Fibroblast of villous mesenchyme (primary cell): ENCODE measurements around the gene COL2A1. TPM values are rescaled to one million over a fixed set of nuclear protein-coding genes. Genes with fewer than 3 reads are reported as not detected.

ENCODE experiments used
- DNase-seq: peaks from one replicate; pipeline ENCODE4 v3.0.0-alpha.2; 2010; ENCODE audit warnings: low read depth
- H3K4me3 ChIP-seq: 2 replicates; pipeline ENCODE4 v1.5.1; 2011; ENCODE audit warnings: low read depth, mild to moderate bottlenecking, low read length
- CTCF ChIP-seq: IDR thresholded peaks from 2 replicates; pipeline ENCODE4 v1.5.1; 2012; ENCODE audit warnings: low read depth, mild to moderate bottlenecking, low read length; ENCODE audit not compliant: insufficient read depth
- total RNA-seq: library from RNA; depleted of rRNA; stranded (reverse); fragments of >200 nt; gene quantifications from 2 replicates; pipeline ENCODE4 v1.2.3, GENCODE V29; 2012

The COL2A1 gene
- total RNA-seq, 1 donor: under 0.01 TPM

- no peak for TF ChIP-seq CTCF
- no peak overlapping the region for H3K4me3 ChIP-seq
- no peak for DNase-seq
Measured at GRCh38 chr12:47988073-47989022, 15.9 kb downstream of the COL2A1 start.

- no peak overlapping the region for H3K4me3 ChIP-seq
- no peak for DNase-seq
- no peak for TF ChIP-seq CTCF
Measured at GRCh38 chr12:47987411-47988072, 16.7 kb downstream of the COL2A1 start.

GRCh38 chr12:47986832-47987231 lies 17.4 kb downstream of the COL2A1 start:
- DNase-seq: no peak
- H3K4me3 ChIP-seq: no peak overlapping the region
- no peak for TF ChIP-seq CTCF

- TF ChIP-seq CTCF: no peak
- no peak overlapping the region for H3K4me3 ChIP-seq
- DNase-seq: no peak
Measured at GRCh38 chr12:47986291-47986660, 18.0 kb downstream of the COL2A1 start.

- TF ChIP-seq CTCF: no peak
- DNase-seq: no peak
- no peak overlapping the region for H3K4me3 ChIP-seq
Measured at GRCh38 chr12:47985596-47986290, 18.5 kb downstream of the COL2A1 start.

- no peak overlapping the region for H3K4me3 ChIP-seq
- DNase-seq: no peak
- TF ChIP-seq CTCF: no peak
Measured at GRCh38 chr12:47984331-47984801, 19.9 kb downstream of the COL2A1 start.
